Cardiac muscle cell (in vitro differentiated cells and primary cell): Measurements from ENCODE around the gene ARL11. TPM values are rescaled to one million over a fixed set of nuclear protein-coding genes. Genes with fewer than 3 reads are reported as not detected.

Source experiments
- DNase-seq, 2 donors: peaks; one replicate each; pipeline versions ENCODE4 v3.0.0 to v3.0.0-alpha.2; 2010 to 2017; ENCODE audit warnings: low read depth in 1 of 2, low spot score in 1 of 2
- H3K27ac ChIP-seq: fragments of 200-600 bp; sonication (generic); 2 replicates; pipeline ENCODE4 v1.5.1; 2016
- H3K27me3 ChIP-seq: fragments of 200-600 bp; sonication (generic); 2 replicates; pipeline ENCODE4 v1.6.0; 2016; ENCODE audit warnings: control low read depth
- H3K36me3 ChIP-seq: fragments of 200-600 bp; sonication (generic); 2 replicates; pipeline ENCODE4 v1.5.1; 2016; ENCODE audit warnings: control low read depth
- H3K4me1 ChIP-seq: fragments of 200-600 bp; sonication (generic); 2 replicates; pipeline ENCODE4 v1.8.1; 2017; ENCODE audit warnings: low read depth, mild to moderate bottlenecking, mixed run types
- H3K4me3 ChIP-seq: fragments of 200-600 bp; sonication (generic); 2 replicates; pipeline ENCODE4 v1.5.1; 2016; ENCODE audit warnings: mild to moderate bottlenecking
- H3K9me3 ChIP-seq: fragments of 200-600 bp; sonication (generic); 2 replicates; pipeline ENCODE4 v1.5.1; 2017; ENCODE audit warnings: low read depth, mild to moderate bottlenecking, control low read depth
- polyA plus RNA-seq: library from polyadenylated mRNA; unstranded; fragments of >200 nt; fragmentation: Nextera tagmentation; extraction: Ambion mirVana; gene quantifications from 2 replicates; pipeline ENCODE4 v1.2.1, GENCODE V29; 2016
- total RNA-seq: library from RNA; depleted of rRNA; stranded (reverse); fragments of >200 nt; gene quantifications from 2 replicates; pipeline ENCODE4 v1.2.3, GENCODE V29; 2016
- TF ChIP-seq, protein P1 (sequence below): IDR thresholded peaks from 2 replicates; pipeline ENCODE4 v1.5.1; 2012; ENCODE audit warnings: low read depth, mild to moderate bottlenecking, low read length

The ARL11 gene
- total and polyA plus RNA-seq, 2 experiments from 2014 or later: 0.21 TPM

- H3K27ac ChIP-seq: no peak overlapping the region
- H3K27me3 ChIP-seq: no peaks in the 10 kb centered on the region
- H3K9me3 ChIP-seq: no peaks in the 10 kb centered on the region
- no peak overlapping the region for H3K4me3 ChIP-seq
- H3K4me1 ChIP-seq: no peaks in the 10 kb centered on the region
- no peak for DNase-seq
- TF ChIP-seq, protein P1, sequence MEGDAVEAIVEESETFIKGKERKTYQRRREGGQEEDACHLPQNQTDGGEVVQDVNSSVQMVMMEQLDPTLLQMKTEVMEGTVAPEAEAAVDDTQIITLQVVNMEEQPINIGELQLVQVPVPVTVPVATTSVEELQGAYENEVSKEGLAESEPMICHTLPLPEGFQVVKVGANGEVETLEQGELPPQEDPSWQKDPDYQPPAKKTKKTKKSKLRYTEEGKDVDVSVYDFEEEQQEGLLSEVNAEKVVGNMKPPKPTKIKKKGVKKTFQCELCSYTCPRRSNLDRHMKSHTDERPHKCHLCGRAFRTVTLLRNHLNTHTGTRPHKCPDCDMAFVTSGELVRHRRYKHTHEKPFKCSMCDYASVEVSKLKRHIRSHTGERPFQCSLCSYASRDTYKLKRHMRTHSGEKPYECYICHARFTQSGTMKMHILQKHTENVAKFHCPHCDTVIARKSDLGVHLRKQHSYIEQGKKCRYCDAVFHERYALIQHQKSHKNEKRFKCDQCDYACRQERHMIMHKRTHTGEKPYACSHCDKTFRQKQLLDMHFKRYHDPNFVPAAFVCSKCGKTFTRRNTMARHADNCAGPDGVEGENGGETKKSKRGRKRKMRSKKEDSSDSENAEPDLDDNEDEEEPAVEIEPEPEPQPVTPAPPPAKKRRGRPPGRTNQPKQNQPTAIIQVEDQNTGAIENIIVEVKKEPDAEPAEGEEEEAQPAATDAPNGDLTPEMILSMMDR: no peak
- H3K36me3 ChIP-seq: peaks cover 17% of the 10 kb centered on the region
Measured at GRCh38 chr13:49664606-49665005, 36.3 kb downstream of the ARL11 start.

GRCh38 chr13:49667773-49668172 is 39.5 kb downstream of the ARL11 start:
- H3K4me3 ChIP-seq: no peak overlapping the region
- DNase-seq: no peak
- H3K27ac ChIP-seq: no peak overlapping the region
- H3K4me1 ChIP-seq: no peaks in the 10 kb centered on the region
- no peaks in the 10 kb centered on the region for H3K27me3 ChIP-seq
- H3K36me3 ChIP-seq: peaks cover 8% of the 10 kb centered on the region
- TF ChIP-seq, protein P1: no peak
- H3K9me3 ChIP-seq: no peaks in the 10 kb centered on the region

GRCh38 chr13:49669735-49670309 is 41.5 kb downstream of the ARL11 start:
- TF ChIP-seq, protein P1: peak; percentile 70
- peak; percentile 60 to 75 for DNase-seq
- Histone ChIP-seq H3K4me1 (no peaks in the 10 kb centered on the region), H3K9me3 (no peaks in the 10 kb centered on the region), H3K4me3 (no peak overlapping the region), H3K27me3 (no peaks in the 10 kb centered on the region), H3K36me3 (peaks cover 8% of the 10 kb centered on the region), H3K27ac (no peak overlapping the region)

- Histone ChIP-seq H3K4me3 (no peak overlapping the region), H3K27me3 (no peaks in the 10 kb centered on the region), H3K4me1 (no peaks in the 10 kb centered on the region), H3K36me3 (peaks cover 8% of the 10 kb centered on the region), H3K9me3 (no peaks in the 10 kb centered on the region), H3K27ac (no peak overlapping the region)
- TF ChIP-seq, protein P1: no peak
- DNase-seq: no peak
Measured at GRCh38 chr13:49670828-49671227, 42.5 kb downstream of the ARL11 start.

DNA sequence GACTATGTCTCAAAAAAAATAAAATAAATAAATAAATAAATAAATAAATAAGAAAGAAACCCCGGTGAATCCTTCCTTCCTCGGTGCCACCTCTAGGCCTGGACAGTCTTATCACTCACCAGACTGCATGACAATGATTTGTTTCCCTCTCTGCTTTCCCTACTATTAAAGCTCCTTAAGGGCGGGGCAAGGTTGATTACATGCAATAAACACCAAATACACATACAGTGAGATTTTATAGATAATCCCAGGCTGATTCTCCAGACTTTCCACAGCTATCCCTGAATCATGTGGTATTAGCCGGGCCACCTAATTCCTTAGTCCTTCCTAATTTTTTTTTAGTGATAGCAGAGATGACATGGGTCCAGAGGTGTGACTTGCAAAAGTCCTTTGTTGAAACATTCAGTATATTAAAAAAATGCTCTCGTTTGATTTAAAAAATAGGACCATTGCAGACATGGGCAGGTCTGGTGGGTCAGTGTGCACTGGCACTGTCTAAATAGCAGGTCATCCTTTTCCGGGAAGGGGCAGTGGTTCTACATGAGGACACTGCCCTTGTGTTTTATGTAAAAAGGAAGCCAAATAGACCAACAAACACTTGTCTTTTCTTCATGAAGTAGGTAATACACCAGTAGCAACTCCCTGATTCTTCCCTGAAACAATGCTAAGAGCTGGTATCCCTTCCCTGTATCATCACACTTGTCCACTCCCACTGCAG is 48.4 kb downstream of the ARL11 start:
- no peak for DNase-seq
- TF ChIP-seq, protein P1: no peak
- Histone ChIP-seq H3K36me3 (no peaks in the 10 kb centered on the region), H3K4me1 (no peaks in the 10 kb centered on the region), H3K27ac (no peak overlapping the region), H3K9me3 (no peaks in the 10 kb centered on the region), H3K27me3 (no peaks in the 10 kb centered on the region), H3K4me3 (no peak overlapping the region)
